GM21515 (cell line): ENCODE results near the gene INO80.
"Not testable (repeated sequence)": the region's sequence is repeated elsewhere in the genome, so short reads cannot be mapped to it uniquely, and the experiment has no call there.

Source experiments
- ATAC-seq: cut with Tn5 transposase; IDR thresholded peaks from one replicate; pipeline ENCODE4 v1.9.1; 2021; ENCODE audit not compliant: unreplicated experiment

INO80 gene

GRCh38 chr15:41116116-41116961 lies at the start of gene INO80:
TSS of gene INO80 (minus strand) at chr15:41116280. CDS start at chr15:41096310, 19,970 bp downstream.
- peak; percentile 72 for ATAC-seq

- no peak for ATAC-seq
These were observed 45.7 kb upstream of the INO80 start for GRCh38 chr15:41161736-41162135.

GRCh38 chr15:41161336-41161735 lies 45.3 kb upstream of the INO80 start:
- ATAC-seq = no peak

GRCh38 chr15:41160639-41161315 lies 44.7 kb upstream of the INO80 start:
- no peak for ATAC-seq

GRCh38 chr15:41154412-41154811 lies 38.3 kb upstream of the INO80 start:
- no peak for ATAC-seq

GRCh38 chr15:41153733-41154132 lies 37.7 kb upstream of the INO80 start:
- no peak for ATAC-seq

- ATAC-seq = no peak
These were observed 35.4 kb upstream of the INO80 start for GRCh38 chr15:41151451-41152005.

GRCh38 chr15:41150279-41150678 lies 34.2 kb upstream of the INO80 start:
- ATAC-seq = no peak

GRCh38 chr15:41148065-41148464 lies 32.0 kb upstream of the INO80 start:
- no peak for ATAC-seq

GRCh38 chr15:41139619-41140018 lies 23.5 kb upstream of the INO80 start:
- no peak for ATAC-seq

- ATAC-seq = not testable (repeated sequence)
These were observed 23.0 kb upstream of the INO80 start for GRCh38 chr15:41139112-41139511.

GRCh38 chr15:41135580-41135979 lies 19.5 kb upstream of the INO80 start:
- ATAC-seq = not testable (repeated sequence)

GRCh38 chr15:41133454-41133853 lies 17.4 kb upstream of the INO80 start:
- no peak for ATAC-seq

GRCh38 chr15:41132094-41132493 lies 16.0 kb upstream of the INO80 start:
- not testable (repeated sequence) for ATAC-seq

- no peak for ATAC-seq
These were observed 12.3 kb upstream of the INO80 start for GRCh38 chr15:41128174-41128902.

GRCh38 chr15:41125931-41126642 lies 10.0 kb upstream of the INO80 start:
- ATAC-seq = no peak

GRCh38 chr15:41125063-41125669 lies 9.1 kb upstream of the INO80 start:
- ATAC-seq = no peak

GRCh38 chr15:41124058-41124457 lies 8.0 kb upstream of the INO80 start:
- no peak for ATAC-seq

GRCh38 chr15:41122849-41123248 lies 6.8 kb upstream of the INO80 start:
- no peak for ATAC-seq

- ATAC-seq = no peak
These were observed 5.9 kb upstream of the INO80 start for GRCh38 chr15:41121951-41122350.
